Measurements from ENCODE around the gene POMGNT1. TPM values are rescaled to one million over a fixed set of nuclear protein-coding genes. Genes with fewer than 3 reads are reported as not detected.

Gene POMGNT1
- total RNA-seq, 2 donors from 2014 or later: 31.9 to 36.3 TPM

DNA sequence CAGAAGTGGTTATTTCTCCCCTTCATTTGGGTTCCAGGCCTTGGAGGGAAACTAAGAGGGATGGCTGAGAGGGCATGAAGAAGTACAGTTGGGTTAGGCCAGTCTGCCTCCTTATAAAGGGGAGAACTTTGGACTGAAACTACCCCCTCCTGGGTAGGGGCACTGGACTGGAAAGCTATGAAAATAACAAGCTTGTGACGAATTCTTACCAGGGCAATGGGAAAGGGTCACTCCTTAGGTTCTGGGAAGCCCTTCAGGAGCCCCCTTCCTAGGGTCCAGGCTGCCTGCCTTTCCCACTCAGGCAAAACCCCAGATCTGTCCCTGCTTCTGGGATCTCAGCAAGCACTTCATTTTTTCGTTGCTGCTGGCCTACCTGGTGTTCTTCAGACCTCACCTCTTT is 12.2 kb downstream of the POMGNT1 start:
- H3K27ac ChIP-seq: no peak overlapping the region
- WGBS, 2 donors: 91 to 95% methylated on average over 2 of the region's 2 CpGs

GRCh38 chr1:46184920-46185658 is 13.1 kb downstream of the POMGNT1 start:
- WGBS, 2 donors: 75 to 85% methylated on average over 6 to 7 of the region's 7 CpGs
- intact Hi-C loops (cut with DNase I): no loop called here
- no peaks in the 10 kb centered on the region for H3K27me3 ChIP-seq
- peaks cover 25% of the 10 kb centered on the region for H3K4me1 ChIP-seq
- no peaks in the 10 kb centered on the region for H3K9me3 ChIP-seq
- TF ChIP-seq CTCF (IDR thresholded peaks at IDR 0.05) (no peak), POLR2A (IDR thresholded peaks at IDR 0.05) (no peak)
- H3K4me3 ChIP-seq: no peak overlapping the region
- DNase-seq (no peak), ATAC-seq (no peak)
- H3K36me3 ChIP-seq (replicated peaks in 1 of 2; ENCODE audit: insufficient read depth in 1 of 2, low read depth in 2 of 2): no peaks in the 10 kb centered on the region
- H3K27ac ChIP-seq: peak overlapping the region in 3 of 4 donors; percentile 94 to 97 (median 95)

More for the DNA sequence above, 12.2 kb downstream of the POMGNT1 start:
- intact Hi-C loops (cut with DNase I): no loop called here
- peaks cover 25% of the 10 kb centered on the region for H3K4me1 ChIP-seq
- H3K4me3 ChIP-seq: no peak overlapping the region
- H3K36me3 ChIP-seq (replicated peaks in 1 of 2; ENCODE audit: insufficient read depth in 1 of 2, low read depth in 2 of 2): peaks cover 0 to 2% of the 10 kb centered on the region in 2 donors
- no peaks in the 10 kb centered on the region for H3K27me3 ChIP-seq
- no peaks in the 10 kb centered on the region for H3K9me3 ChIP-seq
- ATAC-seq (no peak), DNase-seq (no peak)
- TF ChIP-seq POLR2A (IDR thresholded peaks at IDR 0.05): no peak
- TF ChIP-seq CTCF (IDR thresholded peaks at IDR 0.05): no peak

GRCh38 chr1:46183926-46184557 is 14.2 kb downstream of the POMGNT1 start:
- Histone ChIP-seq H3K36me3 (replicated peaks in 1 of 2; ENCODE audit: insufficient read depth in 1 of 2, low read depth in 2 of 2) (no peaks in the 10 kb centered on the region), H3K27ac (peak overlapping the region; percentile 84 to 97 (median 94)), H3K27me3 (no peaks in the 10 kb centered on the region), H3K4me1 (peaks cover 25% of the 10 kb centered on the region), H3K9me3 (no peaks in the 10 kb centered on the region), H3K4me3 (no peak overlapping the region)
- DNase-seq (no peak), ATAC-seq (no peak)
- WGBS, 2 donors: 73 to 75% methylated on average over 5 to 12 of the region's 12 CpGs
- intact Hi-C loops (cut with DNase I): no loop called here
- no peak for TF ChIP-seq CTCF (IDR thresholded peaks at IDR 0.05)
- no peak for TF ChIP-seq POLR2A (IDR thresholded peaks at IDR 0.05)

DNA sequence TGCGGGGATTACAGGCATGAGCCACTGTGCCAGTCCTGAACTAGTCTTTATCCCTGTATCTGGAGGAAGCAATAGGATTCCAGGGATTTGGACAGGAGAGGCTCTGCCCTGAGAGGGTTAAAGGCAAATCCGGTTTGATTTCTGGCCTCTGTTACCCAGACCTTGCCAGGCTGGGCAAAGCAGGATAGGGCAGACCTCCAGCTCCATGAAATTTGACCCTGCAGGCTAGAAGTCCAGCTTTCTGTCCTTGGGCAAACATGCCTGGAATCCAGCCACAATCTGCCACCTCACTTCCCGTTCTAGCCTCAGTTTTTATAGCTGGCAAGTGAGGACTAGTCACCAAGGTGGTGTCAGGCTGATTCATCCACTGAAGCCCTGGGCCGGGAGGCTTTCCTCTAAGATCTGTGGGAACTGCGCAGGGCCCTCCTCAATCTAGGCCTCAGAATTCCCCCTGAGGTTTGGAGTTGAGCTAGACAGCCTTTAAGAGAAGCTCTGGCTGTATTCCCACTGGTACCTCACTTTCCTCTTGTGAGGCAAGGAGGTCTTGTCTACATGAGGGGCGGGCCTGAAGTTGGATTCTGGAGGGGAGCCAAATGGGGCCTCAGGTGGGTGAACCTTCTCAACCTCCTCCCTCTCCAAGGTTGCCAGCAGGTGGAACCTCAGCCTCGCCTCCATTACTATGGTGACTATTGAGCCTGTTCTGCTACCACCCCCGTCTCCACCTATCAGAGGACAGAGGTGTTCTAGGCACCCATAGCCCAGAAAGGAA is 15.0 kb downstream of the POMGNT1 start:
- WGBS, 2 donors: 17 to 20% methylated on average over 7 to 8 of the region's 8 CpGs
- H3K4me3 ChIP-seq: no peak overlapping the region
- peaks cover 25% of the 10 kb centered on the region for H3K4me1 ChIP-seq
- DNase-seq (peak; percentile 94 to 98 (median 96)), ATAC-seq (peak; percentile 90)
- intact Hi-C loops (cut with DNase I): no loop called here
- no peaks in the 10 kb centered on the region for H3K9me3 ChIP-seq
- no peaks in the 10 kb centered on the region for H3K36me3 ChIP-seq (replicated peaks in 1 of 2; ENCODE audit: insufficient read depth in 1 of 2, low read depth in 2 of 2)
- H3K27me3 ChIP-seq: no peaks in the 10 kb centered on the region
- H3K27ac ChIP-seq: peak overlapping the region; percentile 84 to 97 (median 94)
- TF ChIP-seq POLR2A (IDR thresholded peaks at IDR 0.05) (peak; percentile 29 to 76 (median 62)), CTCF (IDR thresholded peaks at IDR 0.05) (peak in 1 of 7 experiments; percentile 20)
